Stimulated activated naive CD4-positive, alpha-beta T cell (primary cell): ENCODE measurements around the gene KCNMB2.
"Not testable (repeated sequence)": the region's sequence is repeated elsewhere in the genome, so short reads cannot be mapped to it uniquely, and the experiment has no call there.

Experiments used
- DNase-seq, 6 experiments: peaks; one replicate each; lab custom pipeline; 2025; lab: John Stamatoyannopoulos, UW

The KCNMB2 gene

GRCh38 chr3:178536211-178537079 is at the start of gene KCNMB2:
Gene KCNMB2 (plus strand): TSS chr3:178536436.
- no peak for DNase-seq

- no peak for DNase-seq
Observed at GRCh38 chr3:178486903-178487302, 49.3 kb upstream of the KCNMB2 start.

DNA sequence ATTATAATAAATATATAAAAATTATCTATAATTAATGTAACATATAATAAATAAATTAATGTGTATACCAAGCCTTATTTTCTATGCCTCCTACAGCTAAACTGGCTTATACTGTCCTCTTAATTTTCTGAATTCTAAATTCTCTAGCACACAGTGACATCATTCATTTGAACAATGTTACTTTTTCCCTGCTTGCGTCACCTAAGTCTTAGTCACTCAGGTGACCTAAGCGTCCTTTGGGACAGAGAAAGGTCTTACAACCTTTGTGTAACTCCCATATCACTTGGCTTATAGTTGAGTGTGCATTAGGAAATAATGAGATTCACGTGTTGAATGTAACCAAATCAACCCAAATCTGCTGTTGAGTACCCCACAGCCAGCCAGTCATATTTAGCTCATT is 48.5 kb upstream of the KCNMB2 start:
- no peak for DNase-seq

- no peak for DNase-seq
Observed at GRCh38 chr3:178491751-178492150, 44.5 kb upstream of the KCNMB2 start.

- no peak for DNase-seq
Observed at GRCh38 chr3:178492491-178492890, 43.7 kb upstream of the KCNMB2 start.

GRCh38 chr3:178494386-178494785 is 41.9 kb upstream of the KCNMB2 start:
- DNase-seq: no peak

DNA sequence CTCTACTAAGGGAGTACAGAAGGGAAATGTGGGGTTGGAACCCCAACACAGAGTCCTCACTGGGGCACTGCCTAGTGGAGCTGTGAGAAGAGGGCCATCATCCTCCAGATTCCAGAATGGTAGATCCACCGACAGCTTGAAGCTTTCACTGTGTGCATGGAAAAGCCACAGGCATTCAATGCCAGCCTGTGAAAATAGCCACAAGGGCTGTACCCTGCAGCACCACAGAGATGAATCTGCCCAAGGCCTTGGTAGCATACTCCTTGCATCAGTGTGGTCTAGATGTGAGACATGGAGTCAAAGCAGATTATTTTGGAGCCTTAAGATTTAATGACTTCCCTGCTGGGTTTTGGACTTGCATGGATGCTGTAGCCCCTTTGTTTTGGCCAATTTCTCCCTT is 39.3 kb upstream of the KCNMB2 start:
- no peak for DNase-seq

- DNase-seq: no peak
Observed at GRCh38 chr3:178498871-178499270, 37.4 kb upstream of the KCNMB2 start.

GRCh38 chr3:178500631-178501030 is 35.6 kb upstream of the KCNMB2 start:
- no peak for DNase-seq

DNA sequence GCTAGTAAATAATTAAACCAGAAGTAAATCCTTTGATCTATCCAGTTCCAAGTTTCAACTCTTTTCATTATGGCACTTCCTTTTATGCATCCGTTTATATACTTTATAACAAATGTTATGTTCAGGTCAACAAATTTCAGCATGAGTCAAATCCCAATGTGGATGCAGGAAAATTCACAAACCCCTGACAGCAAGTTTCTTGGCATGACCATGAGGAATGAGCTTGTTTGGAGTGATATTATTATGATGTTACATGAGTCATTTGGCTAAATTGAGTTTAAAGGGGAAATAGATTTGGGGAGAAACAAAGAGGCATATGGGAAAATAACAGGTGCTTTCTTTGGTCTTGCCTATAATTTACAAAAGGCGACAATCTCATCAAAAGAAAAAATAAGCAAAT is 32.1 kb upstream of the KCNMB2 start:
- no peak for DNase-seq

DNA sequence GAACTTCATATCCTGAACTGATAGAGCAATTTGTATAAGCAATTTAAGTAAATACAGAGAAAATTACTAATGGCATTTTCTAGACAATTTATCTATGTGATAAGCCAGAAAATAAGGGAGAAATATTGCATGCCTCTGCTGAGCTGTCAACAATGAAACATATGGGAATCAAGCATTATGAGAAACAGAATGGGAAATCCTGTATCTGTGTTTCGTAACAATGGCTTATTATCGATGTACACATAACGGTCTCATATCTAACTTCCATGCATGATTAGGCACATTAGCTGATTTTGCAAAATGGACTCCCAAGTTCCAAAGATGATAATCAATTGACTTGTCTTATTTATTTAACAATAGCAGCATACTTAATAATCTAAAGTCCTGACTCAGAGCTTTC is 30.4 kb upstream of the KCNMB2 start:
- no peak for DNase-seq

- DNase-seq: no peak
Observed at GRCh38 chr3:178507507-178508442, 28.5 kb upstream of the KCNMB2 start.

GRCh38 chr3:178508443-178508825 is 27.8 kb upstream of the KCNMB2 start:
- DNase-seq: no peak

DNA sequence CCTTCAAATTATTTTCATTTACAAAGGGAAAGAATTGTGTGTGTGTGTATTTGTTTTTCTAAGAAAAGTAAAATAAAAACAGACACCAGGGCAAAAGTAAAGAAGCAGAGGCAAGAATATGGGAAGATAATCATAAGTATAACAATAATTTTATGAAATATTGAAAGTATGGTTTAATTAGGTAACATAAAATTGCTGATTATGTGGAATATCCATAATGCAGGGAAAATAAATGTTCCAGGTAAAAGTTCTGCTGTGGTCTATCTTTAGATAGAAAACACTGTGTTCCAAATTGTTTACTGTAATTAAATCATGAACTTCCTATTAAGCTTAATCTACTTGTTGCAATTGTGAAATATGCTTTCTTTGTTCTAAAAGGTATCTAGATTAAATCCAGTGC is 25.7 kb upstream of the KCNMB2 start:
- DNase-seq: no peak

GRCh38 chr3:178512647-178513046 is 23.6 kb upstream of the KCNMB2 start:
- no peak for DNase-seq

GRCh38 chr3:178513546-178514380 is 22.5 kb upstream of the KCNMB2 start:
- no peak for DNase-seq

DNA sequence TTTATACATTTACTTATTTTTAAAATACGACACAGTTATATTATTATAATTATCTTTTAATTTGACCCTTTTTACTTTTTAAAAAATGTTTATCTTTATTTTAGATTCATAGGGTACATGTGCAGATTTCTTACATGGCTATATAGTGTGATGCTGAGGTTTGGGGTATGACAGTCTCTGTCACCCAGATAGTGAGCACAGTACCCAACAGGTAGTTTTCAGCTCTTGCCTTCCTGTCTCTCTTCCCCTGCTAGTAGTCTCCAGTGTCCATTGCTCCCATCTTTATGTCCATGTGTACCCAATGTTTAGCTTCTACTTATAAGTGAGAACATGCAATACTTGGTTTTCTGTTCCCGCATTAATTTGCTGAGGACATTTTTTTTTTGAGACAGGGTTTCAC is 21.8 kb upstream of the KCNMB2 start:
- no peak for DNase-seq

DNA sequence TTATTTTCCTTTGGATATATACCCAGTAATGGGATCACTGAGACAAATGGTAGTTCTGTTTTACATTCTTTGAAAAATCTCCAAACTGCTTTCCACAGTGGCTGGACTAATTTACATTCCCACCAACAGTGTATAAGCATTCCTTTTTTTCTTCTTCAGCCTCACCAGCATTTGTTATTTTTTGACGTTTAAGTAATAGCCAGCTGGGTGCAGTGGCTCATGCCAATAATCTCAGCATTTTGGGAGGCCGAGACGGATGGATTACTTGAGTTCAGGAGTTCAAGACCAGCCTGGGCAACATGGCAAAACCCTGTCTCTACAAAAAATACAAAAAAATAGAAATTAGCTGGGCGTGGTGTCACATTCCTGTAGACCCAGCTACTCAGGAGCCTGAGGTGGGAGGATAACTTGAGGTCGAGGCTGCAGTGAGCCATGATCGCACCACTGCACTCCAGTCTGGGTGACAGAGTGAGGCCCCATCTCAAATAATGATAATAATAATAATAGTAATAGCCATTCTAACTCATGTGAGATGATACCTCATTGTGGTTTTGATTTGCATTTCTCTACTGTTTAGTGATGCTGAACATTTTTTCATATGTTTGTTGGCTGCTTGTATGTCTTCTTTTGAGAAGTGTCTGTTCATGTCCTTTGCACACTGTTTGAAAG is 21.0 kb upstream of the KCNMB2 start:
- not testable (repeated sequence) for DNase-seq

- no peak for DNase-seq
Observed at GRCh38 chr3:178517665-178518334, 18.4 kb upstream of the KCNMB2 start.

GRCh38 chr3:178518660-178519396 is 17.4 kb upstream of the KCNMB2 start:
- DNase-seq: no peak
